IPS DF 19.7 (cell line): ENCODE data around the gene ZNF282.
A peak's percentile ranks its signal among the peaks of the same experiment; 100 is the strongest.

Source experiments
- DNase-seq: peaks from one replicate; pipeline ENCODE4 v3.0.0-alpha.2; 2013; ENCODE audit warnings: low read depth, low spot score

Gene ZNF282

DNA sequence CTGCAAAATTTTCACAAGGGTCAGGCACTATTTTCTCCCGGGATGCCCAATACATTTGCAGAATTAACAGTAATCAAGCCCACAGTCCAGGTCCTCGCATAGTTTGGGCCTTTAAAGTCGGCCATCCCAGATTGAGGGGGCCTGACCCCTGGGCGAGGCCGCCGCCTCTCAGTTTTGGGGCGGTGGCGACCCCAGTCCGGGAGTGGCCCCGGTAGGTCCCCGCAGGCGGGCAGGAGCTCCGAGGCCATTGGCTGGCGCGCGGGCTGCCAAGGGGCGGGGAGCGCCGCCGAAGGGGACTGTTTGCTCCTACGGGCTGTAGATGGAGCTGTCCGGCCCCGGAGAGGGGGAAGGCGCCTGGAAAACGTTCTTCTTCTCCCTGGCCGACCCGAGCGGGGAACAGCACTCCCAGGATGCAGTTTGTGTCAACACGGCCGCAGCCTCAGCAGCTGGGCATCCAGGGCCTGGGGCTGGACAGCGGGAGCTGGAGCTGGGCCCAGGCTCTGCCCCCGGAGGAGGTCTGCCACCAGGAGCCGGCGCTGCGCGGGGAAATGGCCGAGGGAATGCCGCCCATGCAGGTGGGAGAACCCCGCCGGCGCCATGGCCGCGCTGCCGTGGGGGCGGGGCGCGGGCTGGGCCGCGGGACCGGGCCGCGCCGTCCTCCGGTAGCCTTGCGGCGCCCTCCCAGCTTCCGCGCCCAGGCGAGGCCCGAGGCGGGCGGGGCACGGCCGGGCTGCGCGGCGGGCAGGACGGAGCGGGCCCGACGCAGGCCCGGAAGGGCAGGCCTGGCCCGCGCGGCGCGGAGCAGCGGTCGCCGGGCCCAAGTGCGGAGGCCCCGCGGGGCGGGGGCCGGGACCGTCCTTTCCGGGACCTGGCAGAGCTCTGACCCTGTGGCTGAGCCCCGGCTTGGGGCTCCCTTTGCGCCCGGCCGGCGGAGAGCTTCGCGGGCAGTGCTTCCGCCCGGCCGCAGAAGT, at the start of gene ZNF282:
Gene ZNF282, plus strand, starts transcription at position 367 of the 971 bp plus-strand sequence. Its CDS starts 44 bp downstream, at position 411.
- peak; percentile 78 for DNase-seq

DNA sequence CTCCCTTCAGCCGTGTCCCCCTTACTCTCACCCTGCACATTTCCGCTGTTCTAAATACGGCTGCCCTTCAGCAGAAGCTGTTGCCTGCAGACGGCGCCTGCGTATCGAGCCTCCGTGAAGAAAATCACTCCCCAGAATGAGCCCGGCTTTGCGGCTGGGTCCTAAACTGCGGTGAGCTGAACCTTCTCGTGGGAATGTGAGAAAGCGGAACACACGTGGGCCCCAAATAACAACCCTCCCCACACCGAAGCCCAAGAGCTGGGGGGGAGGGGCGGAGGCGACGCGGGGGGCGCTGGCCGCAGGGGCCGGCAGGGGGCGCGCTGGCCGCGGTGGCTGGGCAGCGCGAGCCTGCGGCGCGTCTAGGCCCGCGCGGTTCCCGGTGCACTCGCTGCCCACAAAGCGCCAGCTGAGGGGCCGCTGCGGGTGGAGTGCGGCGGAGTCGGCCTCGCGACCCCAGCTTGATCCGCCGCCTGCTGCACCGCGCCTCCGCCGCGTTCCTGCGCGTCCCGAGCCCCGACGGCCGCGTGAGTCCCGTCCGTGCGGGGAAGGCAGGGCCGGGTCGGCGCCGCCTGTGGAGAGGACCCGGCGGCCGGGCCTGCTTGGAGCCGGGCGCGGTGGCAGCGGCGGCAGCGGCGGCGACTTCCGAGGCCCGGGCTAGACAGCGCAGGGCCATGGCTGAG, 48.1 kb upstream of the ZNF282 start, which contains the start of gene ZNF398:
Gene ZNF398, plus strand, starts transcription at position 382 of the 680 bp plus-strand sequence. Its CDS starts 290 bp downstream, at position 672.
- DNase-seq, result no peak

DNA sequence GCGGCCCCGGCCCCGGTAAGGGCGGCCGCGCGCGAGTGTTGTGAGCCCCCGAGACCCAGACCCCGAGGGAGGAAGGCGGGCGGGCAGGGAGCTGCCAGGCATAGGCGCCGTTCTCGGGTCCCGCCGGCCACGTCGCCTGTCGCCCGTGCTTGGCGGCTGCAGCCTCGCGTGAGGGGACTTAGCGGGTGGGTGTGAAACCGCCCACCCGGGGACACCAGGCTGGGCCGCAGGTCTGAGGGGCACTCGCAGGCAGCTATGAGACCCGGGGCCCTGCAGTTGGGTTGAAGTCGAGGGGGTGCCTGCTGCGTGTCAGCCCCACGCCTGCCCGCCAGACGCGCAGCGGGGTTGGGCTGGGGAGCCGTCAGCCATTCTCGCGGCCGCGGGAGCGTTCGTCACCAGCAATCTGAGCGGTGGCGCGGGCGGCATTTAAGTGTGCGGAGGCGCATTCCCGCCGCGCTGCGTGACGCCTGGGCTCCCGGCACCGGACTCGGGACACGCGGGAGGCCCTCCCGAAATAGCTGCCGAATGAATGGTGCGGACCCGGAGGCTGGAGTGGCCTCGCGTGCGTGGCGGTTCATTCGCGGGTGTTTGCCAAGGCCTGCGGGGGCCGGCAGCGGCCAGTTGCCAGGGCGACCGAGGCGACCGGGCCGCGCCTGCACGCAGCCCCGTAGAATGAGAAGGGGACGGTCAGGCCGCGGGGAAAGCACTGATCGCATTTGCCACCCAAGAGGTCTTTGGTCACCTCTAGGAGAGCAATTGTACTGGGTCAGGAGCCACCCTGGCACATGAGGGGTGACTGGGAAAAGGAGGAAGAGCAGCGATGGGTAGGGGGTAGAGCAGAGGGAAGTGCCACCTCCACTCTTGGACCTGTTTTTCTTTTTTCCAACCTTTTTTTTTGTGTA, 47.3 kb upstream of the ZNF282 start:
- no peak for DNase-seq

DNA sequence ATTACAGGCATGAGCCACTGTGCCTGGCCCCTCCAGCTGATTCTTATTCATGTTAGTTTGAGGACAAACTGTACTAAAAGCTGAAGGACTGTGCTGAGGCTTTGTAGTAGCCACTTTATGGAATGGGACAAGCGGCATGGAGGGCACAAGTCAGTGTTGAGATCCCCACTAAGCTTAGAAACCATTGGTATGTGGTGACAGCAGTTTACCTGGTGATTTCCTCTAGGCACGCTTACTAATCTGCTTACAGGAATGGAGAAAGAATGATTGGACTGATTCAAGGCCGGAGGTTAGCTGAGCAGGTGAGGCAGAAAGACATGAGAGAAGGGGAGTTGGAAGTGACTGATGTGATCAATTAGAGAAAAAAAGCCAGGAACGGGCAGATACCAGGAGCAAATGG, 44.4 kb upstream of the ZNF282 start:
- no peak for DNase-seq

DNA sequence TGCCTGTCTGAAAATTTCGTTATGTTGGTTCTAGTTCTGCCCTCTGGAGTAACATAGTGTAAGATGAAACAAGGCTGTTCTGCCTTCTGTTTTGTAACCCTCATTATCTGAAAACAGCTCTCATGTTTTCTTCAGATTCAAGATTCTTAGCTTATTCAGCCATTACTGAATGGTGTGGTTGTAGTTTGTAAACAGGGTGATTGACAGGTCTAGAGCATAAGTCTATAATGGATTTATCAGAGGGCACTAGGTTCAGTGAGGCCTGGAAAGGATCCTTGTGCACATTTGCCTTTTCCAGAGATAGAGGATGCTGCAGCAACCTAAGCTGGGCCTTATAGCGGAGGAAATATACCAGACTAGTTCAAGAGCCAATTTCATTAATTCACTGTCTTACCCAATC, 42.0 kb upstream of the ZNF282 start:
- DNase-seq, result no peak

DNA sequence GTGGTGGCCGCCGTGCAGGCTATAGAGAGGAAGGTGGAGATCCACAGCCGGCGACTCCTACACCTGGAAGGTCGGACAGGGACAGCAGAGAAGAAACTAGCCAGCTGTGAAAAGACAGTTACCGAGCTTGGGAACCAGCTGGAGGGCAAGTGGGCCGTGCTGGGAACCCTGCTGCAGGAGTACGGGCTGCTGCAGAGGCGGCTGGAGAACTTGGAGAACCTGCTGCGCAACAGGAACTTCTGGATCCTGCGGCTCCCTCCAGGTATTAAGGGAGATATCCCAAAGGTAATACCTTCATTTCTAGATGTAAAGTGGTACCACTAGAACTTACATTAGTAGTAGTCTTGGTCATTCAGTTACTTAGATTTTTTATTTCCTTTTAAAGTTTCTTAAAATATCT, 41.3 kb upstream of the ZNF282 start:
- DNase-seq, result no peak

DNA sequence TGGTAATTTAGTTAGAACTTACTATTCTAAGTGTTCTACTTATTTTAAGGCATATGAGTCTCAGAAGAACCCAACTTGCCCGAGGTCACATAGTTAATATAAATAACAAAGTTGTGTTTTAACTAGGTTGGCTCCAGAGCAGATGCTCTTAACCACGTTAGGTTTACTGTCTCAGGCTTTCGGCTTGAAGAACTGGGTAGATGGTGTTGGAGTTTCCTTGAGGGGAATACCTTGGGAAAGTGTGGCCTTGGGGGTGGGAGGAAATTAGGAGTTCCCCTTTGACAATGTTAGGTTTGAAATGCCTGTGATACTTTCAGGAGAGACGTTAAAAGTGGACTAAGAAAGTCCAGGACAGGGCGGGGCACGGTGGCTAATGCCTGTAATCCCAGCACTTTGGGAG, 38.4 kb upstream of the ZNF282 start:
- no peak for DNase-seq

DNA sequence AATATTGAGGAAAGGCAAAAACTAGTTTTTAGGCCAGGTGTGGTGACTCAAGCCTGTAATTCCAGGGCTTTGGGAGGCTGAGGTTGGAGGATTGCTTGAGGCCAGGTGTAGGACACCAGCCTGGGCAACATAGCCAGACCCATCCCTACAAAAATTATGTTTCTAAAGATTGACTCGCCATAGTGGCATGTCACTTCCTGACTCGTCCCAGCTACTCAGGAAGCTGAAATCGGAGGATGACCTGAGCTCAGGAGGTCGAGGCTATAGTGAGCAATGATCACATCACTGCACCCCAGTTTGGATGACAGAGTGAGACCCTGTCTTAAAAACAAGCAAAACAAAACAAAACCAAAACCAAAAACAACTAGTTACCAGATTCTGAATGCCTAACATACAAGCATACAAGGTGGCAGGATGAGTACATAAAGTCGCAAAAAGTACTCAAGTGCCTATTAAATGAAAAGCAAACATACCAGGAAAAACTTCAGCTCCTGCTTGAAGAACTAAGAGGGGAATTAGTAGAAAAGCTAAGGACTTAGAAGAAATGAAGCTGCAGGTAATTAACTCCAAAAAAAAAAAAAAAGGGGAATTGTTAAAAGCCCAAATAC, 34.0 kb upstream of the ZNF282 start:
- no peak for DNase-seq

DNA sequence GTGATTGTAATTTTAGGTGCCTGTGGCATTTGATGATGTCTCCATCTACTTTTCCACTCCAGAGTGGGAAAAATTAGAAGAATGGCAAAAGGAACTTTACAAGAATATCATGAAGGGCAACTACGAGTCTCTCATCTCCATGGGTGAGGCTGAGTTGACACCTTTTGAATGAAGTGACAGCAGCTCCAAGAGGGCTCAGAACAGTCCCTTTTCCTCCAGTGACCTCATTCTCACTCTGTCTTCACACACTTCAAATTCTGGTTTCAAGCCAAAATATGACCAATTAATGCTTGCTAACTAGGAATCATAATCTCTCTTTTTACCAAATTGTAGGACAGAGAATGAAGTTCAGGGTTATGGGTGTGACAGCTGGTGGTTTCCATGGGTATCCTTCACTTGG, 29.2 kb upstream of the ZNF282 start:
- DNase-seq, result no peak

DNA sequence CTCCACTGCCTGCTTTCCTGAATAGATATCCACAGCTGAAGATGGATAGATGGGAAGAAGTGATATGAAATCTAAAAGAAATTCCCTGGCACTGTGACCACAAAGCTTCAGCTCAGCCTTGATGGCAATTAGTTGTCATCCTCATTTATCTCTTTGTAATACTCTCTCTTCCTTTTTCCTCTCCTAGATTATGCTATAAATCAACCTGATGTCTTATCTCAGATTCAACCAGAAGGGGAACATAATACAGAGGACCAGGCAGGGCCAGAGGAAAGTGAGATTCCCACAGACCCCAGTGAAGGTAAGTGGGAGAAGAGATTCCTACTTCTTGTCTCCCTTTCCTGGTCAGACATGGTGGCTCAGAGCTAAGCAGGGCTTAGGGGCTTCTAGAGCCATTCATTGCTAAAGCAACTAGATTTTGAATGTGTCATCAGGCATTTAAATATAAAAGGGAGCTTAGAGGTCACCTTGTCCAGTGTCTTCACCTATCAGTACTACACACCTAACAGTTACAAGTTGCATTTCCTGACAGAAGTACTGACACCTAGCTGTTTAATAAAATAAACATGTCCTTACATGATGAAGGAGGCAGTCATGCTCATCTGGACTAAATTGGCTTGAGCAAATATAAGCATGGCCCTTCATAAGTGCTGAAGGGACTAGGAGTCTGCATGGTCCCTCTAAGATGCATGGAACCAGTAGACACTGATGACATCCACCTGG, 28.6 kb upstream of the ZNF282 start:
- no peak for DNase-seq

DNA sequence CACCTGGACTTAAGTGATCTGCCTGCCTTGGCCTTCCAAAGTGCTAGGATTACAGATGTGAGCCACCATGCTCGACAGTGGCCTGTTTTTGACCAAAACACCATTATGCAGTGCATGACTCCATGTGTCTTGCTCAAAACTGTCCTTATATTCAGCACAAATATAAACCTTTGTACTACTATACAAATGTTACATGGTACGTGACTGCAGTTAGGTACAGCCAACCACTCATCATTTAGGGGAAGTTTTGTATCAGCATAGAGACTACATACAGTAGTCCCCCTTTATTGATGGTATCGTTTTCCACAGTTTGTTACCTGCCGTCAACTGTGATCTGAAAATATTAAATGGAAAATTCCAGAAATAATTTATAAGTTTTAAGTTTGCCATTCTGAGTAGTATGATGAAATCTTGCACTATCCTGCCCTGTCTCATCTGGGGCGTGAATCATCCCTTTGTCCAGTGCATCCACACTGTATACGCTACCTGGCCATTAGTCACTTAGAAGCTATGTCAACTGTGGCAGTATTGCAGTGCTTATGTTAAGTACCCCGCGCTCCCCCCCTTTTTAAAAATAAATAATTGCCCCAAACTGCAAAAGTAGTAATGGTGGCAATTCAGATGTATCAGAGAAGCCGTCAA, 23.3 kb upstream of the ZNF282 start:
- DNase-seq, result no peak

DNA sequence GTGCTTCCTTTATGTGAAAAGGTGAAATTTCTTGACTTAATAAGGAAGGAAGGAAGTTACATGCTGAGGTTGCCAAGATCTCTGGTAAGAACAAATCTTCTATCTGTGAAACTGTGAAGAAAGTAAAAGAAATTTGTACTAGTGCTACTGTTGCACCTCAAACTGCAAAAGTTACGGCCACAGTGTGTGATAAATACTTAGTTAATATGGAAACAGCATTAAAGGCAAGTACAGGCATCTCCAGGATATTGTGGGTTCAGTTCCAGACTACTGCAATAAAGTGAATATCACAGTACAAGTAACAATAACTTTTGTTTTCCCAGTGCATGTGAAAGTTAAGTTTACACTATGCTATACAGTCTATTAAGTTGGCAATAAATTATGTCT, 22.8 kb upstream of the ZNF282 start:
- no peak for DNase-seq

DNA sequence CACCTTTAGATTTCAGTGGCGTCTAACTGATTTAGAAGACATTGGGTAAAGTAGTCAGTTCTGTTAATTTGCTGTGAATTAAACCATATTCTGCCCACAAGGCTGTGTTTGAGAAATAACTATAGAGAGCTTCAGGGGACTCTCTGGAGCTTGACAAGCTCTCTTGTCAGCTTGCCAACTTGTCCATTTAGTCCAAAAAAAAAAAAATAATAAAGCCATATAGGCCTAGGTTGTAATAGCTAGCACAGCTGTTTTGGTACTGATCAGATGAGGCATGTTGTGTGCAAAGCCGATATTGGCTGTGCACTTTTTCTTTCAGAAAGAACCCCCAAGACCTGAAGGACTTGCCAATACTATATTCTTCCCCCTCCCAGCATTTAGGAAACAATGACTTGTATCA, 20.2 kb upstream of the ZNF282 start:
- DNase-seq, result no peak

DNA sequence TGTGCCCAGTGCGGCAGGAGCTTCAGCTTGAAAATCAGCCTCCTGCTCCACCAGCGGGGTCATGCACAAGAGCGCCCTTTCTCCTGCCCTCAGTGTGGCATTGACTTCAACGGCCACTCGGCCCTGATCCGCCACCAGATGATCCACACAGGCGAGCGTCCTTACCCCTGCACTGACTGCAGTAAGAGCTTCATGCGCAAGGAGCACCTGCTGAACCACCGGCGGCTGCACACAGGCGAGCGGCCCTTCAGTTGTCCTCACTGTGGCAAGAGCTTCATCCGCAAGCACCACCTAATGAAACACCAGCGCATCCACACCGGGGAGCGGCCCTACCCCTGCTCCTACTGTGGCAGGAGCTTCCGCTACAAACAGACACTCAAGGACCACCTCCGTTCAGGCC, 16.1 kb upstream of the ZNF282 start:
- no peak for DNase-seq

DNA sequence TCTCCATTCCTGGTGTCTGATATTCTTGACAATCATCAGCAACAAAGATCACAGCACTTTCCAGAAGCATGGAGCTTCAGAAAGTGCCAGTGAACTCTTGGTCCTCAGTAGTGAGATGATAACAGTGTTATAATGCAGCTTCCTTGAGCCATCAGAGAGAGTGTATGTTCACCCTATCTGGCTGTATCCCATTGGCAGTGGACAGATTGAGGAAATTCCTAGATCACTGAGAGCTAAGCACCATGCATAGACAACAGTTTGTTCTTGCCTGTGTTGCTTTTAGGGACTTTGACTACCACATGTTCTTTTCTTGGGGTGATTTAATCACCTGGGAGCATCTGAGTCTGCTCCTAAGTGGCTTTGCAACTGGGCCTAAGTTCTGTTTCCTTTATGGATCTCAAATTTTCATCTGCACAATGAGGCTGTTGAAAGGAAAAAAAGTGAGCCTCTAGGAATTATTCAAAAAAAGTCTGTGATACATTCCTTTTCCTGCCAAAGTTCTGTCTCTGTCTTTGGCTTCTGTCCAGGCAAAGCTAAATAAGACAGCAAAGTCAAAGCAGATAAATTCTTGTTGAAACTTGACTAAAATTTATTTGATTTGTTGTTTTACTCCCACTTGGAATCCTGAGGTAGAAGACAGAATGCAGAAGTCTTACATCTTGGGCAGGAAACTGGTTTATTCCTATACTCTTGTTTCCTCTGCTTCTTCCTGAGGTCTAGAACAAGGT, 14.5 kb upstream of the ZNF282 start:
- no peak for DNase-seq

DNA sequence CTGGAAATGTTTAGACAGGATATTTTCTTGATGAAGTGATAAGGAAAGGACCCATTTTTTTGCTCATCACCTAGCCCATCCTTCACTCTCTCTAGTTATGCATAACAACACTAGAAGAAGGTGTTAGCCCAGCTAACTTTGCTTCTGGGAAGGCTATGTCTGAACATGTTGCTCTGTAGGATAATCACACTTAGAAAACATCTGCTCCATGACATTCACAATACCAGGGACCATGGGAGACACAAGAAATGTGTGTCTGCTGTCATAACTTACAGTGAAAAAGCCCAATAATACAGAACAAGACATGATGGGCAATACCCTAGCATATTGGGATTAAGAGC, 13.9 kb upstream of the ZNF282 start:
- no peak for DNase-seq

DNA sequence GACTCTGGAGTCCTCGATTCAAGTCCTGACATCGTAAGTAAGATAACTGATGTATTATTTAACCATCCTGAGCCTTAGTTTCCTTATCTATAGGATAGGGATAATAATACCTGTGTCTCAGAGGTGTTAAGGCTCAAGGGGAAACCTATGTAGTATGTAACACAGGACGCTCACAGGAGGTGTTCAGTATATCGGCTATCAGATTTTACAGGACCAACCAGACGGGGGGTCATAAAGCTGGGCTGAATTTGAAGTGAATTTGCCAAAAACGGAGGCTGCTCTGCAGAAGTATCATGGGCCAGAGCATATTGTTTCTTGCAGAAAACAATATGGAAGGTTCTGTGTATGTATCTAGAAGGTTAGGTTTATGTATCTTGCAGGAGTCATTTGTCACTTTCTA, 11.1 kb upstream of the ZNF282 start:
- DNase-seq, result no peak

DNA sequence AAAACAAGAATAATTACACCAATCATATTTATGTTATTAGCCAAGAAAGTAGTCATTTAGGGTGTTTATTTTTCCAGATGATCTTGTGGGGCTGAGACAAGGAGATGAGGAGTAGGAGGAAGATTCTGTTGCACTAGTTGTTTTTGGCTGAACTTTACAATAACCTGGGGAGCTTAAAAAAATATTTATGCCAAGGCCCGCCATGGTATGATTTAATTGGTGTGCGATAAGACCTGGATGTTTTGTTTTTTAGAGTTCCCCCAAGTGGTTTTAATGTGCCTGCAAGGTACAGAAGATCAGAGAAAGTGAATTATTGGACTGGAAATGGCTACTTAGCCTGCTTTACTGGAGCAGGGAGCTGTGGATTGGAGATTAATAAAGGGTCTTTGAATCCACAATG, 7.1 kb upstream of the ZNF282 start:
- DNase-seq, result no peak

DNA sequence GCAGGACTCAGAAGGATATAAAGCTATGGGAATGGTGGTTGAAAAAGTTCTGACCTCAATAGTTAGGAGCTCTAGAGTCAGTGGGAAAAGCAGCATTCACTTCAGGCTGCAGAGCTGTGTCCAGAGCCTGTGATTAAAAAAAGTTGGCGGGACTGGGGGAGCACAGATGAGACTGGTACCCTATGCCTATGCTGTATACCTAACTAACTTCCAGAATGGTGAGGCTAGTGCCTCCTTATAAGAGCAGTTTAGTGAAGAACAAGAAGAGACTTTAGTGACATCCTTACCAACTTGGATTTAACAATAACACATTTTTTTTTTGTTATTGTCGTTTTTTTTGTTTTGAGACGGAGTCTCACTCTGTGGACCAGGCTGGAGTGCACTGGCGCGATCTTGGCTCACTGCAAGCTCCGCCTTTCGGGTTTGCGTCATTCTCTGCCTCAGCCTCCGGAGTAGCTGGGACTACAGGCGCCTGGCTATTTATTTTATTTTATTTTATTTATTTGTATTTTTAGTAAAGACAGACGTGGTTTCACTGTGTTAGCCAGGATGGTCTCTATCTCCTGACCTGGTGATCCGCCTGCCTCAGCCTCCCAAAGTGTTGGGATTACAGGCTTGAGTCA, 6.6 kb upstream of the ZNF282 start:
- no peak for DNase-seq
